NCI-H2196 treated with DMSO at 0.1 percent for 48 hours (cell line): ENCODE measurements around the gene CCDC14.
"Not testable (repeated sequence)": the region's sequence is repeated elsewhere in the genome, so short reads cannot be mapped to it uniquely, and the experiment has no call there.

Source experiments
- DNase-seq: peaks from one replicate; lab custom pipeline; 2025; ENCODE audit not compliant: unreplicated experiment; lab: John Stamatoyannopoulos, UW

CCDC14 gene

DNA sequence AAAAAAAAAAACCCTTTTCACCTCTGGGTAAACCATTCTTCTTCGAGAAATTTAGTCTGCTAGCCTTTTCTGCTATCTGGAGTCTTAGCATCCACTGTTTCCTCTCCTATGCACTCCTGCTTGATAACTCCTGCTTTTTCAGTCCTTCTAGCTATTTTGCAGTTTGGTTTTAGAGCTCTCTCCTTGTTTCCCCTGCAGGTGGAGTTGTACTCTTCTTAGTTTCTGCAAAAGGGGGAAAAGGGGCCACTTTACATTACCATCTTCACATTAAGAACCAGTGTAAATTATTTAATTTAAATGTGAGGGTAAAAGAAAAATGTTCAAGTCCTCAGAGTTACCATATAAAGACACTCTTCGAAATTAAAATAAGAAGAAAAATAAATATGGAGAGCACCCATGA is 53.3 kb downstream of the CCDC14 start:
- DNase-seq, result no peak

- DNase-seq, result no peak
Observed at GRCh38 chr3:123899300-123899865, 61.6 kb downstream of the CCDC14 start.

- DNase-seq, result no peak
Observed at GRCh38 chr3:123893012-123893411, 68.0 kb downstream of the CCDC14 start.

DNA sequence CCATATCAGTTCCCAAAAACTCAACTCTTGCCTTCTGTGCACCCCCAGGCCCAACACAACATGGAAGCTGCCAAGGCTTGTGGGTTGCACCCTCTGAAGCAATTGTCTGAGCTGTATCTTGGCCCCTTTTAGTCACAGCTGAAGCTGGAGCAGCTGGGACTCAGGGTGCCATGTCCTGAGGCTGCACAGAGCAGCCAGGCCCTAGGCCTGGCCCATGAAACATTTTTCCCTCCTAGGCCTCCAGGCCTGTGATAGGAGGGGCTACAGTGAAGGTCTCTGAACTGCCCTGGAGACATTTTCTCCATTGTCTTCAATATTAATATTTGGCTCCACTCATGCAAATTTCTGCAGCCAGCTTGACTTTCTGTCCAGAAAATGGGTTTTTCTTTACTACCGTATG is 68.8 kb downstream of the CCDC14 start:
- no peak for DNase-seq

GRCh38 chr3:123890991-123891390 is 70.0 kb downstream of the CCDC14 start:
- DNase-seq, result not testable (repeated sequence)

- DNase-seq, result not testable (repeated sequence)
Observed at GRCh38 chr3:123890162-123890561, 70.9 kb downstream of the CCDC14 start.

DNA sequence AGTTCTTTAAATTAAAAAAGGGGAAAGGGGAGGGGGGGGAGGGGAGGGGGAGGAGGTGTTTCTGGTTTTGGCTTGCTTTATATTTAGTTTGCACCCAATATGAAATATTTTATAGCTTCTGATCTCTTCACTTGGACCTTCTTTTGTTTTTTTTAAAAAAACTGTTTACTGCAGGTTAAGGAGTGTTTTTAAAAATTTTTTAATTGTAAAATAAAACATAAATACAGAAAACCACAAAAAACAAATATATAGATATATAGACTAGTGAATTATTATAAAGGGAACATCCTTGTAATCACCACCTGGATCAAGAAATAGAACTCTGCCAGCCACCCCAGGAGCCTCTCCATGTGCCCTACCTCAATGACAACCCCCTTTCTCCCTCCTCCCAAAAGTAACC is 76.0 kb downstream of the CCDC14 start:
- no peak for DNase-seq

DNA sequence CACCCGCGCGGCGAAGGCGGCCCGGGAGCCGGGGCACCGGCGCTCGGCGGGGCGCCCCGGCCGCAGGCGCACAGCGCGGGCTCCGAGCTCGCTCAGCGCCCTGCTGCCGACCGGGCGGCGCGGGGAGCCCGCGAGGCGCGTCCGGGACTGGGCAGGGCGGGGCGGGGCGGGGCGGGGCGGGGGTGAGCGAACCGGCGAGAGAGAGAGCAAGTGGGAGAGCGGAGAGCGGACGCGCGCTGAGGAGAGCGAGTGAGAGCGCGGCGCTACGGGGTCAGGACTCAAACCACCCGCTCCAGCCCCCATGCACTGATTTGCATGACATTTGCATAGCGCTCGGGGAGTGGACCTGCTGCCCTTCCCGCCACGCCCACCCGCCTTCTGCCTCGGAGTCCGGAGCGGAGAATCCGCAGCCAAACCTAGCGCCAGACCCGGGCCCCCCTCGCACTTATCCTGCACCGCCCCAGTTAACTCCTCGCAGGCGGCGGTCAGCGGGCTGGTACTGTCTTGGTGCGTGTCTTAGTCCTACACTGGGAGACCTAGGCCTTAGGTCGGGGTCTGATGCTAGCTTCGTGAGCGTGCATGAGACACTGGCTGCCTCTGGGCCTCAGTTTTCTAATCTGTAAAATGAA is 76.7 kb downstream of the CCDC14 start, which contains the start of gene MYLK:
Gene MYLK (minus strand): TSS at position 130 of the 629 bp plus-strand sequence. CDS start 90,491 bp downstream, outside the sequence.
- DNase-seq, result peak; percentile 97

DNA sequence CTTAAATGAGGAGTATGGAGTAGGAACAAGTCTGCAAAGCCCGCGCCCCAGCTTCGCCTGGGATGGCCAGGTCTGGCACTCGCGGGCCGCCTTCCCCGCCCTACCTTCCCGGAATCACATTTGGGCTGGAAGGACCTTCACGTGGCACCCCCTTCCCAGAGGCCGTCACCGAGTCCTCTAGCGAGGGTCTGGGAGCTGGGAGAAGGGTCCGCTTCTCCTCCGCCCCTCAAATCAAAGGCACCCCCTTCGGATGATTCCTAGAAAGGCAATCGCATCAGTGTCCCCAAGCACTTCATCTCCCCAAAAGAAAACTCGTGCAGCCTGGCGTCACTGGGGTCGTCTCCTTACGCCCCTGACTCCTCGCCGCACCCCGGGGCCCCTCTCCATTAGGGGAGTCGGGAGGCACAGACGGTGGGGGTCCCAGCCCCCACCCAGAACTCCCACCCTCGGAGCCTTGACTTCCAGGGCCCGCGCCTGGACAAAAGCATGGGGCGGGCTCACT is 77.3 kb downstream of the CCDC14 start:
- no peak for DNase-seq

DNA sequence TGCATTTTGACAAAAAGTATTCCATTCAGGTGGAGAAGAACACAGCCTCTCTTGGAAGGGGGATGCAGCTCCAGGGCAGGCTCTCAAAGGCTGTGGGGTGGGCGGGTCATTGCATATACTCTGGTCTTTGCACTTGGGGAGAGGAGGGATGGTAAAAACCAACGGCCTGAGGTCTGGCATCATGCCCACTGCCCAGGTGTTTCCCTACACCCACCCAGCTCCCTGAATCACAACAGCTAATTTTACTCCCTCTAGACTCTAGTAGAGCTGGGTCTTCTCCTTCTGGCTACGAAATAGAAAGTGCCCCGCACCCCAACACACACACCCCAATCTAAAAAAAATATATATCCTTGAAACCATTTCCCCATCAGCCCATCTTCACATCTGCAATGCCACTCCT is 77.9 kb downstream of the CCDC14 start:
- DNase-seq, result no peak

DNA sequence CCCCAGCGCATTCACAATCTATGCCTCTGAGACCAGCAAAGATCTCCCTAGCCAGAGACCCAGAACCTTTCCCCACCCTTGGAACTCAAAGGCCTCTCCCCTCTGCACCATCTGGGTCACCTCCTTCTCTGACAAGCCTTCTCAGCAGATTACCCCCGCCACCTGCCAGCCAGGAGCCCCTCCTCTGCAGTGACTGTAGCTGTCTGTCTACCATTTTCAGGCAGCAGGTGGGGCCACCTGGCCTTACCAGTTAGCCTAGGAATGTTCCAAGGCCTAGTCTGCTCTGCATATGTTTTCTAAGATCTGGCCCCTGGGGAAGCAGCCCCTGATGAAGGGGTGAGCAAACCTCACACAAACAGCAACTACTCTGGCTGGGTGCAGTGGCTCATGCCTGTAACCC is 79.3 kb downstream of the CCDC14 start:
- no peak for DNase-seq

DNA sequence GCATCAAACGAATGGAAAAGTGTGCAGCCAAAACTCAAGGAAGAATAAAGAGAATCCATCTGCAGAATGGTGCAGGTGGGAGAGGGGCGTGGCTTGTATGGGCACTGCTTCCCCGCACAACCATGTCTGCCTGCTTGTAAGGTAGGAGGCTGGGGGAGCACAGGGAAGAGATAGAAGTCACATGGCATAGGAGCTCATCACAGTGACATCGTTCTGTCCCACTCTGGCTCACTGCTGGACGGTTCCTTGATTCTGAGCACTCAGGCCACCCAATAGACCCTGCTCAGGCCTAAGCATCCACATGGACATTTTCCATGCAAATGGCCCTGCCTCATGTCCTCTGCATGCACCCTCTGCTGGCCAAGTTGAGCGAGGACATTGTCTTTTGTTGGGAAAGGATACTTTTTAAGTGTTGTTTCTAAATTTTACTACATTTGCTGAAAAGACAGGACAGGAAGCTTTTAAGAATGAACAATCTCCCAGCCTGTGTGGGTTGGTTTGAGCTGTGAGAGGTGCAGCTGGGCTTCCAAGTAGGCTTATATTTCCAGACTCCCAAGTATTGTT is 79.9 kb downstream of the CCDC14 start:
- DNase-seq, result peak; percentile 10

- no peak for DNase-seq
Observed at GRCh38 chr3:123878807-123879206, 82.2 kb downstream of the CCDC14 start.

DNA sequence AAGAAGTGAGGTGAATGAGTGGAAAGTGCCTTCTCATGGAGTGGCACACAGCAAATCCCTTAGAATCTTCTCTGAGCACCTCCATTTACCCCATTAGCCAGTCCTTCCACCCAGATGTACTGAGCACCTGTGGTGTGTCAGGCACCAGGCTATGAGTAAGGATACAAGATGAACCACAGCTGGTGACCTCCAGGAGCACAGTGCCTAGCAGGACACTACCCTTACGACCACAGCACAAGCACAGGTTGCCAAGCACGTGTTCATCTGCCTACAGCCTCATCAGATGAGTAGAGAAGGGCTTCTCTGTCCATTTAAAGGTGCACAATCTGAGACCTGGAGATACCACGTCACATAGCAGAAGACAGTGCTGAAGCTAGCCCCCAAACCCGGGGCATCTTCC is 83.1 kb downstream of the CCDC14 start:
- DNase-seq, result no peak

- no peak for DNase-seq
Observed at GRCh38 chr3:123877466-123877865, 83.6 kb downstream of the CCDC14 start.

DNA sequence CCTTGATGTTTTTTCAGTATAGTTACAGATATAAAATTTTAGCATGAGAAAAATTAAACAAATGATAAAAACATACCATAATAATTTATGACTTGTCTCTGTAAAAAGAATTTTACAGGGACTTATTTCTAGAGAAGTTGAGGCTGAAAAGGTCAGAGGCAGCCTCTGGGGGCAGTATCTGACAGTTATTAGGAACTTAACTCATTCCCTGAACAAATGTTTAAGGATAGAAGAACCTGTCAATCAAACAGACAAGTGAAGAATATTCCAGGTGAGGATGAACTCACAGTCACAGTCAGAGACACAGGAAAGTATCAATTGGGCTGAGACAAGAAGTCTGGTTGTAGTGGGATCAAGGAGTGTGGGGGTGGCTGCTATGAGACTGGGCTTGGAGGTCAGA is 84.2 kb downstream of the CCDC14 start:
- no peak for DNase-seq

DNA sequence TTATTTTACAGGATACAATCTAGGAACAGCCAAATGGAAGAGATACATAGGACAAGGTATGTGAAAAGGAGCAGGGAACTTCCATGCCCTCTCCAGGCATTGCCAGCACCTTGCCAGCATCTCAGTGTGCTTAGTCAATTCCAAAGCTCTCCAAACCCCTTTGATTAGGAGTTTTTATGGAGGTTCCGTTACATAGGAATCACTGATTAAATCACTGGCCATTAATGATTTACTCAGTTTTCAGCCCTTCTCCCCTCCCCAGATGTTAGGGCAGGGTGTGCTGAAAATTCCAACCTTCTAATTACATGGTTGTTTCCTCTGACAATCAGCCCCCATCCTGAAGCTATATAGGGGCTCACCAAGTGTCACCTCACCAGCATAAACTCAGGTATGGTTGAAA is 88.4 kb downstream of the CCDC14 start:
- no peak for DNase-seq

DNA sequence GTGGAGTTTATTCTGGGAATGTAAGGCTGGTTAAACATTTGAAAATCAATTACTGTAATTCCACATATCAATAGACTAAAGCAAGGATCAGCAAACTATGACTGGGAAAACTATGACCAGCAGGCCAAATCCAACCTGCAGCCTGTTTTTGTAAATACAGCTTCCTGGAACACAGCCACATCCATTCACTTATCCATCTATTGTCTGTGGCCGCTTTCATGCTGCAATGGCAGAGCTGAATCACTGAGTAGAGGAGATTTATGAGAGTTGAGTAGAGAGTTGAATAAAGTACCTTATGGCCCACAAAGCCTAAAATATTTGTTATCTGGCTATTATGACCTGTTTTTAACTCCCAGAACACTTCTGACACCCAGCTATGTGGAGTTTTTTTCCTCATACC is 89.1 kb downstream of the CCDC14 start:
- DNase-seq, result peak; percentile 15

GRCh38 chr3:123870033-123870432 is 91.0 kb downstream of the CCDC14 start:
- no peak for DNase-seq

GRCh38 chr3:123869165-123869564 is 91.9 kb downstream of the CCDC14 start:
- no peak for DNase-seq

GRCh38 chr3:123864706-123865105 is 96.3 kb downstream of the CCDC14 start:
- no peak for DNase-seq
